H9 (cell line): ENCODE results near the gene KCNJ10. TPM values are rescaled to one million over a fixed set of nuclear protein-coding genes. Genes with fewer than 3 reads are reported as not detected.

Source experiments
- DNase-seq: peaks from one replicate; pipeline ENCODE4 v3.0.0-alpha.2; 2017
- H2AFZ ChIP-seq: one replicate; pipeline ENCODE4 v1.6.1; 2013; ENCODE audit warnings: mild to moderate bottlenecking, low read length, control low read depth, moderate library complexity
- H2AK5ac ChIP-seq: 2 replicates; pipeline ENCODE4 v1.6.1; 2013; ENCODE audit warnings: low read length, control low read depth, mixed read lengths; ENCODE audit not compliant: insufficient read length
- H2BK120ac ChIP-seq: one replicate; pipeline ENCODE4 v1.6.1; 2013; ENCODE audit warnings: low read depth, mild to moderate bottlenecking, low read length, control low read depth, inconsistent platforms; ENCODE audit not compliant: poor library complexity, severe bottlenecking
- H2BK12ac ChIP-seq: 2 replicates; pipeline ENCODE4 v1.6.1; 2013; ENCODE audit warnings: low read length, control low read depth, mixed read lengths, low read depth; ENCODE audit not compliant: insufficient read length
- H2BK15ac ChIP-seq: 2 replicates; pipeline ENCODE4 v1.6.1; 2013; ENCODE audit warnings: low read depth, low read length, control low read depth
- H2BK20ac ChIP-seq: one replicate; pipeline ENCODE4 v1.6.1; 2013; ENCODE audit warnings: low read depth, mild to moderate bottlenecking, low read length, control low read depth, inconsistent platforms; ENCODE audit not compliant: poor library complexity, severe bottlenecking
- H2BK5ac ChIP-seq: 2 replicates; pipeline ENCODE4 v1.6.1; 2013; ENCODE audit warnings: low read length, control low read depth, mixed read lengths; ENCODE audit not compliant: insufficient read length
- H3K14ac ChIP-seq: 2 replicates; pipeline ENCODE4 v1.6.1; 2013; ENCODE audit warnings: low read length, control low read depth; ENCODE audit not compliant: insufficient read depth
- H3K18ac ChIP-seq: 2 replicates; pipeline ENCODE4 v1.6.1; 2013; ENCODE audit warnings: low read depth, mild to moderate bottlenecking, mixed read lengths, low read length, control low read depth; ENCODE audit not compliant: insufficient read length
- H3K23ac ChIP-seq: 2 replicates; pipeline ENCODE4 v1.6.1; 2013; ENCODE audit warnings: low read length, control low read depth, mixed read lengths, low read depth; ENCODE audit not compliant: insufficient read length
- H3K23me2 ChIP-seq: 2 replicates; pipeline ENCODE4 v1.6.1; 2013; ENCODE audit warnings: low read depth, mild to moderate bottlenecking, mixed read lengths, low read length, control low read depth; ENCODE audit not compliant: insufficient read length, poor library complexity, severe bottlenecking
- H3K27ac ChIP-seq: 2 replicates; pipeline ENCODE4 v1.5.1; 2013; ENCODE audit warnings: low read length, control low read depth, mixed read lengths, low read depth; ENCODE audit not compliant: insufficient read length
- H3K27me3 ChIP-seq: 2 replicates; pipeline ENCODE4 v1.6.1; 2013; ENCODE audit warnings: low read length, control low read depth, inconsistent platforms; ENCODE audit not compliant: insufficient read depth
- H3K4ac ChIP-seq: 2 replicates; pipeline ENCODE4 v1.6.1; 2013; ENCODE audit warnings: low read depth, mild to moderate bottlenecking, control low read depth, inconsistent platforms, low read length, moderate library complexity
- H3K4me1 ChIP-seq: 2 replicates; pipeline ENCODE4 v1.6.1; 2013; ENCODE audit warnings: low read length, control low read depth, inconsistent platforms; ENCODE audit not compliant: insufficient read depth
- H3K4me2 ChIP-seq: 2 replicates; pipeline ENCODE4 v1.6.1; 2013; ENCODE audit warnings: low read length, control low read depth, mixed read lengths; ENCODE audit not compliant: insufficient read length, insufficient read depth
- H3K56ac ChIP-seq: 2 replicates; pipeline ENCODE4 v1.6.1; 2013; ENCODE audit warnings: low read depth, mild to moderate bottlenecking, mixed read lengths, low read length, control low read depth; ENCODE audit not compliant: insufficient read length
- H3K79me1 ChIP-seq: 2 replicates; pipeline ENCODE4 v1.6.1; 2013; ENCODE audit warnings: low read depth, mild to moderate bottlenecking, moderate library complexity, low read length, control low read depth, inconsistent platforms; ENCODE audit not compliant: insufficient read depth, poor library complexity, severe bottlenecking
- H3K79me2 ChIP-seq: 2 replicates; pipeline ENCODE4 v1.6.1; 2013; ENCODE audit warnings: low read length, control low read depth, inconsistent platforms; ENCODE audit not compliant: insufficient read depth
- H3K9ac ChIP-seq: 2 replicates; pipeline ENCODE4 v1.6.1; 2013; ENCODE audit warnings: low read length, control low read depth, mixed read lengths; ENCODE audit not compliant: insufficient read length; ENCODE audit errors: extremely low read depth
- H3K9me3 ChIP-seq: one replicate; pipeline ENCODE4 v1.6.1; 2013; ENCODE audit warnings: low read depth, low read length, inconsistent platforms; ENCODE audit not compliant: control insufficient read depth
- H3T11ph ChIP-seq: one replicate; pipeline ENCODE4 v1.6.1; 2013; ENCODE audit warnings: mild to moderate bottlenecking, low read length, control low read depth, inconsistent platforms
- H4K20me1 ChIP-seq: one replicate; pipeline ENCODE4 v1.6.1; 2013; ENCODE audit not compliant: control insufficient read depth, insufficient read length, insufficient read depth
- H4K5ac ChIP-seq: 2 replicates; pipeline ENCODE4 v1.6.1; 2013; ENCODE audit warnings: low read depth, mild to moderate bottlenecking, mixed read lengths, low read length, control low read depth; ENCODE audit not compliant: insufficient read length
- H4K8ac ChIP-seq: replicated peaks from 2 replicates; pipeline ENCODE4 v1.6.1; 2013; ENCODE audit warnings: low read length, control low read depth, mixed read lengths, low read depth; ENCODE audit not compliant: insufficient read length
- H4K91ac ChIP-seq: 2 replicates; pipeline ENCODE4 v1.6.1; 2013; ENCODE audit warnings: low read depth, mild to moderate bottlenecking, moderate library complexity, mixed read lengths, low read length, control low read depth; ENCODE audit not compliant: insufficient read length
- H3K27ac Mint-ChIP-seq, 3 experiments: 2 replicates in 2 of 3; 3 replicates in 1 of 3; pipeline ENCODE4 v1.8.0; 2020 to 2021; ENCODE audit warnings: mixed read lengths in 3 of 3, mild to moderate bottlenecking in 1 of 3, moderate library complexity in 1 of 3
- H3K27me3 Mint-ChIP-seq: 2 replicates; pipeline ENCODE4 v1.8.0; 2021; ENCODE audit warnings: low read depth, mild to moderate bottlenecking, moderate library complexity, mixed read lengths
- H3K36me3 Mint-ChIP-seq, 3 experiments: 2 replicates in 2 of 3; 3 replicates in 1 of 3; pipeline ENCODE4 v1.8.0; 2020 to 2021; ENCODE audit warnings: low read depth in 3 of 3, mixed read lengths in 3 of 3; ENCODE audit not compliant: insufficient read depth in 1 of 3
- H3K4me1 Mint-ChIP-seq, 2 experiments: 2 replicates each; pipeline ENCODE4 v1.8.0; 2020; ENCODE audit warnings: mixed read lengths in 2 of 2
- H3K4me3 Mint-ChIP-seq, 2 experiments: 2 replicates in 1 of 2; 3 replicates in 1 of 2; pipeline ENCODE4 v1.8.0; 2020 to 2021; ENCODE audit warnings: mild to moderate bottlenecking in 2 of 2, mixed read lengths in 2 of 2, moderate library complexity in 1 of 2
- H3K9me3 Mint-ChIP-seq, 2 experiments: 2 replicates in 1 of 2; 3 replicates in 1 of 2; pipeline ENCODE4 v1.8.0; 2020; ENCODE audit warnings: mild to moderate bottlenecking in 2 of 2, mixed read lengths in 2 of 2, moderate library complexity in 1 of 2
- WGBS: extraction: QIAGEN DNeasy Blood & Tissue Kit; methylation state at CpG from one replicate; pipeline ENCODE4 v1.1.7; 2013; ENCODE audit warnings: missing lambda C conversion rate, low lambda C conversion rate, mixed read lengths; ENCODE audit not compliant: insufficient read length; ENCODE audit errors: extremely low coverage; 5-methylcytosine and 5-hydroxymethylcytosine counted together
- total RNA-seq: library from RNA; stranded (reverse); gene quantifications from 2 replicates; pipeline ENCODE4 v1.2.1, GENCODE V29; 2021
- TF ChIP-seq, protein P1 (sequence below): fragments of 200-600 bp; sonication (generic); conservative IDR thresholded peaks from 3 replicates; pipeline ENCODE4 v1.8.0; 2021; ENCODE audit warnings: antibody characterized with exemption, mild to moderate bottlenecking

Gene KCNJ10
- total RNA-seq, 1 experiment from 2014 or later: 0.44 TPM

- peaks cover 3% of the 10 kb centered on the region; the same call in 1 of the 2 replicates for H3K79me2 ChIP-seq
- H3K9me3 ChIP-seq: no peaks in the 10 kb centered on the region
- TF ChIP-seq, protein P1, sequence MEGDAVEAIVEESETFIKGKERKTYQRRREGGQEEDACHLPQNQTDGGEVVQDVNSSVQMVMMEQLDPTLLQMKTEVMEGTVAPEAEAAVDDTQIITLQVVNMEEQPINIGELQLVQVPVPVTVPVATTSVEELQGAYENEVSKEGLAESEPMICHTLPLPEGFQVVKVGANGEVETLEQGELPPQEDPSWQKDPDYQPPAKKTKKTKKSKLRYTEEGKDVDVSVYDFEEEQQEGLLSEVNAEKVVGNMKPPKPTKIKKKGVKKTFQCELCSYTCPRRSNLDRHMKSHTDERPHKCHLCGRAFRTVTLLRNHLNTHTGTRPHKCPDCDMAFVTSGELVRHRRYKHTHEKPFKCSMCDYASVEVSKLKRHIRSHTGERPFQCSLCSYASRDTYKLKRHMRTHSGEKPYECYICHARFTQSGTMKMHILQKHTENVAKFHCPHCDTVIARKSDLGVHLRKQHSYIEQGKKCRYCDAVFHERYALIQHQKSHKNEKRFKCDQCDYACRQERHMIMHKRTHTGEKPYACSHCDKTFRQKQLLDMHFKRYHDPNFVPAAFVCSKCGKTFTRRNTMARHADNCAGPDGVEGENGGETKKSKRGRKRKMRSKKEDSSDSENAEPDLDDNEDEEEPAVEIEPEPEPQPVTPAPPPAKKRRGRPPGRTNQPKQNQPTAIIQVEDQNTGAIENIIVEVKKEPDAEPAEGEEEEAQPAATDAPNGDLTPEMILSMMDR: no peak
- no peak overlapping the region for H2BK15ac ChIP-seq
- H2BK12ac ChIP-seq: no peak overlapping the region
- Mint-ChIP-seq H3K27me3 (peaks cover 6% of the 10 kb centered on the region), H3K36me3 (peaks cover 0 to 4% (median under 1%) of the 10 kb centered on the region in 3 experiments; a peak in 3 of 7 replicates), H3K9me3 (no peaks in the 10 kb centered on the region), H3K27ac (no peak overlapping the region), H3K4me1 (peaks cover 58 to 69% of the 10 kb centered on the region in 2 experiments), H3K4me3 (peak overlapping the region; percentile 41 to 54; a peak in 2 of 5 replicates)
- DNase-seq: no peak
- WGBS: no CpG with 5 or more reads among the region's 2 CpGs
- H4K20me1 ChIP-seq: no peaks in the 10 kb centered on the region
- H2AK5ac ChIP-seq: no peak overlapping the region
- H3K27me3 ChIP-seq: no peaks in the 10 kb centered on the region
- H3K4me2 ChIP-seq: no peak overlapping the region
- no peak overlapping the region for H3K27ac ChIP-seq
- H2AFZ ChIP-seq: no peak overlapping the region
- H3K23me2 ChIP-seq: peaks cover 9% of the 10 kb centered on the region
- H3T11ph ChIP-seq: no peak overlapping the region
- H3K9ac ChIP-seq: no peak overlapping the region
- no peaks in the 10 kb centered on the region for H3K79me1 ChIP-seq
- no peak overlapping the region for H2BK5ac ChIP-seq
- no peak overlapping the region for H4K91ac ChIP-seq
- H4K5ac ChIP-seq: no peak overlapping the region
- H3K23ac ChIP-seq: no peak overlapping the region
- H2BK120ac ChIP-seq: no peak overlapping the region
- no peak overlapping the region for H3K14ac ChIP-seq
- H3K4ac ChIP-seq: no peak overlapping the region
- H3K4me1 ChIP-seq: peaks cover 19% of the 10 kb centered on the region
- no peak overlapping the region for H3K18ac ChIP-seq
- no peak overlapping the region for H4K8ac ChIP-seq
- H2BK20ac ChIP-seq: no peak overlapping the region
- no peak overlapping the region for H3K56ac ChIP-seq
Measured at GRCh38 chr1:160099716-160100375, 29.9 kb upstream of the KCNJ10 start.
